Stimulated activated CD4-positive, alpha-beta T cell treated with anti-CD3 and anti-CD28 coated beads, Interleukin-4, amount 100 ng/mL, for 1 hour (primary cell): ENCODE results near the gene PHF3.

Experiments used
- DNase-seq: peaks from one replicate; pipeline ENCODE4 v3.0.0-alpha.2; 2020

The PHF3 gene, protein sequence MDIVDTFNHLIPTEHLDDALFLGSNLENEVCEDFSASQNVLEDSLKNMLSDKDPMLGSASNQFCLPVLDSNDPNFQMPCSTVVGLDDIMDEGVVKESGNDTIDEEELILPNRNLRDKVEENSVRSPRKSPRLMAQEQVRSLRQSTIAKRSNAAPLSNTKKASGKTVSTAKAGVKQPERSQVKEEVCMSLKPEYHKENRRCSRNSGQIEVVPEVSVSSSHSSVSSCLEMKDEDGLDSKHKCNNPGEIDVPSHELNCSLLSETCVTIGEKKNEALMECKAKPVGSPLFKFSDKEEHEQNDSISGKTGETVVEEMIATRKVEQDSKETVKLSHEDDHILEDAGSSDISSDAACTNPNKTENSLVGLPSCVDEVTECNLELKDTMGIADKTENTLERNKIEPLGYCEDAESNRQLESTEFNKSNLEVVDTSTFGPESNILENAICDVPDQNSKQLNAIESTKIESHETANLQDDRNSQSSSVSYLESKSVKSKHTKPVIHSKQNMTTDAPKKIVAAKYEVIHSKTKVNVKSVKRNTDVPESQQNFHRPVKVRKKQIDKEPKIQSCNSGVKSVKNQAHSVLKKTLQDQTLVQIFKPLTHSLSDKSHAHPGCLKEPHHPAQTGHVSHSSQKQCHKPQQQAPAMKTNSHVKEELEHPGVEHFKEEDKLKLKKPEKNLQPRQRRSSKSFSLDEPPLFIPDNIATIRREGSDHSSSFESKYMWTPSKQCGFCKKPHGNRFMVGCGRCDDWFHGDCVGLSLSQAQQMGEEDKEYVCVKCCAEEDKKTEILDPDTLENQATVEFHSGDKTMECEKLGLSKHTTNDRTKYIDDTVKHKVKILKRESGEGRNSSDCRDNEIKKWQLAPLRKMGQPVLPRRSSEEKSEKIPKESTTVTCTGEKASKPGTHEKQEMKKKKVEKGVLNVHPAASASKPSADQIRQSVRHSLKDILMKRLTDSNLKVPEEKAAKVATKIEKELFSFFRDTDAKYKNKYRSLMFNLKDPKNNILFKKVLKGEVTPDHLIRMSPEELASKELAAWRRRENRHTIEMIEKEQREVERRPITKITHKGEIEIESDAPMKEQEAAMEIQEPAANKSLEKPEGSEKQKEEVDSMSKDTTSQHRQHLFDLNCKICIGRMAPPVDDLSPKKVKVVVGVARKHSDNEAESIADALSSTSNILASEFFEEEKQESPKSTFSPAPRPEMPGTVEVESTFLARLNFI (N-terminal part only)

DNA sequence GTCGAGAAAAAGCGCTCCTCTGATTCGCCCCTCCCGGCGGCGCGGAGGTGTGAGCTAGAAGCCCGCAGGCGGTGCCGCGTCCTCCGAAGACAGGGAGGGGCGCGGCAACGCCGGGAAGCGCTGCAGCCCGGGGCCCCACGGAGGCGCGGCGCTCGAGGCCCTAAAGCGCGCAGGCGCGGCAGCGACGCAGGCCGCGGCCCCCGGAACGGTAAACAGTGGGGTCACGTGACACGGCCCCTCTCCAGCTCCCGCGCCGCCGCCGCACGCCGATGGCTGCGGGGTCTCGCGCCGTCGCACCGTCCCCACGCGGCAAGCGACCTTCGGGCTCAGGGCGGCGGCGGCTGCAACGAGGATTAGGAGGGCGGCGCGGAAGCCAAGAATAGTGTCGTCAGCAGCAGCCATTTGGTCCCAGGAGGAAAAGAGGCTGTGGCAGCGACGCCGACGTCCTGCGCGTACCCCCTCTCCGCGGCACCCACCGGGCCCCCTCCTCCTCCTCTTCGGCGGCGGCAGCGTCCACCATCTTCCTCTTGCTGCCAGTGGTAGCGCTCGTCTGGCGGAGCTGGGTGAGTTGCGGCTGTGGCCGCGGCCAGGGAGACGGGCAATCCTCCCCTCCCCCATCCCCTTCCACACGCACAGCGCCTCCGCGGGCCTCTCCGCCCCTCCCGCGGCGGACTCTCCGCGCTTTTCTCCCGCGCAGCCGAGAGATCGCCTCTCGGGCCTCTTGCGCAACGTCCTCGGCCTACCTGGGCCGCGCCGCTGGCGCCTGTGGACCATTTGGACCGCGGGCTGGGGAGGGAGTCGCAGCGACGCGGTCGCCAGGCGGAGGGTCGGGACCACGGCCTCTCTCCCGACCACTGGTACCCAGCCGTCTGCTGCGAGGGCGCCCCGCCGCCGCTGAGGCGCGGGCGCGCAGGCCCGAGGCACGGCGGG lies at the start of gene PHF3:
Gene PHF3 (plus strand): TSS at position 215 of the 930 bp plus-strand sequence. CDS start 10,750 bp downstream, outside the sequence.
- peak; percentile 90 for DNase-seq

- no peak for DNase-seq
These were observed 45.6 kb upstream of the PHF3 start for GRCh38 chr6:63589952-63590411.

DNA sequence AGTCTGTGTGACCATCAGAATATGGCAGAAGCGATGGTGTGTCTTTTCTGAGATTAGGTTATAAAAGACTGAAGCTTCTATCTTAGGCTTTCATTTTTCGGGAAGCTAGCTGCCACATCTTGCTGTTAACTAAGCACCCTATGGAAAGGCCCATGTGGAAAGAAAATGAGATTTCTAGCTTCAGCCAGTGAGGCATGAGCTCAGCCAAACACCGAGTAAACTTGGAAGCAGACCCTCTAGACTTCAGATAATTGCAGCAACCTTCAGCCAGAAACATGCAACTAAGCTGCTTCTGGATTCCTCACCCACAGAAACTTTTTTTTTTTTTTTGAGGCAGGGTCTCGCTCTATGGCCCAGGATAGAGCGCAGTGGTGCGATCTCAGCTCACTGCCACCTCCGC lies 42.7 kb upstream of the PHF3 start:
- DNase-seq = no peak

DNA sequence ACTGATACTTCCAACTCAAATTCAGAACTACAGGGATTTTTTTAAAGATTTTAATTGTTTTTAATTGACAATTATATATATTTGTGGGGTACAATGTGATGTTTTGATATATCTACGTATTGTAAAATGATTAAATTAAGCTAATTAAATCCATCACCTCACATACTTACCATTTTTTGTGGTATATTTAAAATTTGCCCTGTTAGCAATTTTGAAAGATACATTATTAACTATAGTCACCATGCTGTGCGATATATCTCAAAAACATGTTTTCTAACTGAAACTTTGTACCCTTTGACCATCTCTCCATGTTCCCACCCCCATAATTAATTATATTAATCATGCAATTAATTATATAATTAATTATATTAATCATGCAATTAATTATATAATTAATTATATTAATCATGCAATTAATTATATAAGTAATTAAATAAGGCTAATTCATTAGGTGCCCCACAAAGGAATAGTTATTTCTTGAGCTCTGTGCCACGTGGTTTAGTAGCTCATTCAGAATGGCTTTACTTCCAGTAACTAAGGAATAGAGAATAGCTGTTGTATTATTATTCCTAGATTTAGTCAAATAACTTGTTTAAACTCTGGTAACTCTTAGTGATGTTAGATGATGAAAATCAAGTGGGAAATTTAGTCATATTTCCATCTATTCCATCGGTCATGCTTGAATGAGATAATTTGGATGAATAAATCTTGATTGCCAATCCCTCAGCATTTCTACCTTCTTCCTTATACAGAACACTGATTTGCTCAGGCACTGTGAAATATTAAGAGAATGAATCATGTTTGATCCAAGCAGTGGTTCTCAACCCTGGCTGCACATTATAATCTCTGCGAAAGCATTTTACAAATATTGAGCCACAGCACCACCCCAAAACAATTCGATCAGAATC lies 38.2 kb upstream of the PHF3 start:
- no peak for DNase-seq

GRCh38 chr6:63598049-63599036 lies 37.3 kb upstream of the PHF3 start:
- DNase-seq = peak; percentile 66

GRCh38 chr6:63599243-63599642 lies 36.4 kb upstream of the PHF3 start:
- no peak for DNase-seq

DNA sequence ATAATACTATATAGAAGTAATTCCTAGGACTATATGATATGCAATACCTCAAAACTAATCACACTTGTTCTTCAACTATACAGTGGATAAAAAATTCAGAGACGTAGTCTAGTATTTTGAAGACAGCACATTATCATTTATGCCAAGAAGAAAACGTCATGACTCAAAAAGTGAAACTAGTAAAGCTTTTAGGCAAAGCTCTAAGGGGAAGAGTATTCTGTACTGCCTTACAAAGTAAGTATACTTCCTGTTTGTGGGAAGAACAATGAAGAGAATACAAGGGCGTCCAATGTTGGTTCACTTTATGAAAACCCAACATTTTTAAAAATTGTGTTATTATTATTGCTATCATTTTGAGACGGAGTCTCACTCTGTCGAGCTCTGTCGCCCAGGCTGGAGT lies 35.5 kb upstream of the PHF3 start:
- no peak for DNase-seq

- no peak for DNase-seq
These were observed 26.4 kb upstream of the PHF3 start for GRCh38 chr6:63609231-63609630.

GRCh38 chr6:63610944-63611343 lies 24.7 kb upstream of the PHF3 start:
- no peak for DNase-seq

- no peak for DNase-seq
These were observed 24.0 kb upstream of the PHF3 start for GRCh38 chr6:63611560-63611959.

DNA sequence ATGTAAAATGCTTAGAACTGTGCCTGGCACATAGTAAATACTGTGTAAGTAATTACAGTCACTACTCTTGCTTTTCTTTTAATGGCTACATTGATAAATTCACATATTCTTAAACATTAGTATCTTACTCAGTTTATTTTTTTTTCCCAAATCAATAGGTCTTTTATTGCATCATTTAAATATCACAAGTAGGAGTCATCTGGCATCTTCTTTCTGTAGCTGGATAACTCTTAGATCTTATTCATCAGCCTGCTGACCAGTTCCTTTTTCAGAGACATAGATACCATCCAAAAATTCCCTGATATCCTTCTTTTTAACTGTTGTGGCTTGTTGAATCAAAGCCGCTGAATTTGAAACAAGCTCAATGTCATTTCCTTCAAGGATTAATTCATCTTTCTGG lies 20.0 kb upstream of the PHF3 start:
- DNase-seq = no peak

- no peak for DNase-seq
These were observed 11.5 kb upstream of the PHF3 start for GRCh38 chr6:63624091-63624490.

GRCh38 chr6:63630466-63630865 lies 5.1 kb upstream of the PHF3 start:
- no peak for DNase-seq

- no peak for DNase-seq
These were observed 972 bp upstream of the PHF3 start for GRCh38 chr6:63634630-63635029.

GRCh38 chr6:63635215-63635587 lies 401 bp upstream of the PHF3 start:
- DNase-seq = no peak

DNA sequence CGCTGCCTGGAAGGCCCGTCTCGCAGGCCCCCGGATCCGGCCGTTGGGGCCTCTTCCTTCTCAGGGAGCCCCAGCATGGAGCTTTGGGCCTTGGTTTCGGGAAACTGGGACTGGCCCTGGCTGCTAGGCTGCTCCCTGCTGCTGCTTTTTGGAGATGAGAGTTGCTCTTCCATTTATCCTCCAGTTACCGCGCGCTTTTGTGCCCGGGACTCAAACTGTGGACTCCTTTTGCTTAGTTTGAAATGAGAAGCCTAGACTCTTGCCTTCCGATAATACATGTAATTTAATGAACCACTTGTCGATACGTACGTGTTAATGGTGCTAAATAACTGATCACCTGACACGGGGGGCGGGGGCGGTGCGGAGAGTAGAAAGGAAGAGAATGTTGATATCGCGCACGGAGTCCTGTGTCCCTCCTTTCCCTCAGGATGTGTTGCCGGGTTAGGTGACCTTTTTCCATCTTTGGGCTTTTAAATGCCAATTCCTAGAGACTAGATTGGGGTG lies 968 bp downstream of the PHF3 start:
- DNase-seq = peak; percentile 67

DNA sequence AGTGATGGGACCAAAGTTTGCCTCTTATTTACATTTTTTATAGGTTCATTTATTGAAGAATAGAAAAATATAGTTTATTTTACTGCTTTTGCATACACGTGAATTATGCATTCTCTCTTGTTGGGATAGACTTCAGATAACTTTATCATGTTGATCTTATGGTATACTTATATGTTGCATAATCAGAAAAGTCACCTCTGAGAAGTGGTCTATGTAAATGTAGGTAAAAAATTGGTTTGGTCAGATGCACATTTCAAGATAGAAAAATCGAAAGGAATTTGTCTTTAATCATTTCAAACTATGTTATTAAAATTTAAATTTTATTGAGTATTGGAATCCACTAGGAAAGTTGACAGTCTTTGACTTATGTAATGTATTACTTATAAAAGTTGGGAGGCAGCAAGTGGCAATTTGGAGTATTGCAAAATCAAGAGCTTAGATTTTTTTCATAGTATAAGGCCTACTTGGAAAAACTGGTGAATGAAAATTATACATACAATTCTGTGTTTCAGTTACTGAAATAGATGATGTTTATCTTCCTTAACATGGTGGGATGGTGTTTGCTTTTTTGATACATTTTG lies 2.4 kb downstream of the PHF3 start:
- DNase-seq = no peak

GRCh38 chr6:63640062-63640461 lies 4.5 kb downstream of the PHF3 start:
- DNase-seq = no peak

DNA sequence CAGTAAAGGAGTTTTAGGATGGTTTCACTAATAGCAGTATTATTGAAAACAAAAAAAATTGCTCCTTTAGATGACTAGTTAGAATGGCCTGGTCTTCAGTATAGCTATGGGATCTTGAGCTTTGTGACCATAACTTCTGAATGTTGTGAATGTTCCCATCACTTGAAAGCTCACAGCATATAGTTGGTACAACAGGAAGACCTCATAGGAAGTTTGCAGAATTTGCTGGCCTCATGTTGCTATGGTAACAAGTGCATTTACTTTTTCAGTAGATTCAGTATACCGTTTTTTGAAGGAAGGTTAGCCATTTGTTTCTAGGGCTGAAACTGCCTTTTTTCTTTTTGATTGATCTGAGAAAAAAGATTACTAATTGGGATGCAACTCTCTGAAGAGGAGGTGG lies 8.3 kb downstream of the PHF3 start:
- no peak for DNase-seq
